ENCODE results near the gene CST11. TPM values are rescaled to one million over a fixed set of nuclear protein-coding genes. Genes with fewer than 3 reads are reported as not detected.

Gene CST11
- total and polyA plus RNA-seq, 2 donors (not counting 3 experiments of a cell fraction or from before 2014, with no cell fraction given) = not detected

DNA sequence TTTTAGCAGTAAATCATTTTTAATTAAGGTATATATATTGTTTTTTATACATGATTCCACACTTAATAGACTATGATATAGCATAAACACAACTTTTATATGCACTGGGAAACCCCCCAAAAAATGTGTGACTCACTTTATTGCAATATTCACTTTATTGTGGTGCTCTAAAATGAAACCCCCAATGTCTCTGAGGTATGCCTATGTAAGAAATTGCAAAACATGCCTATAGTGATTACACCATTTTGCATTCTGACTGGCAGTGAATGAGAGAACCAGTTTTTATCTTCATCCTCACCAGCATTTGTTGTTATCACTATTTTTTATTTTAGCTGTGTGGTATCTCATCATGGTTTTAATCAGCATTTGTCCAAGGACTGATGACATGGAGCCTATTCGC is 8.5 kb upstream of the CST11 start:
- DNase-seq (ENCODE audit: low read depth, low spot score) (no peak), FAIRE-seq (no peak)
- H3K9ac ChIP-seq (replicated peaks; ENCODE audit: extremely low read depth, insufficient read depth, low read length) = no peak overlapping the region
- no peaks in the 10 kb centered on the region for H4K20me1 ChIP-seq (replicated peaks; ENCODE audit: control insufficient read depth, extremely low read depth, insufficient read depth, low read length)
- H3K9me1 ChIP-seq (replicated peaks; ENCODE audit: control insufficient read depth, extremely low read depth, insufficient read depth, low read length) = no peaks in the 10 kb centered on the region
- no peak overlapping the region for H3K27ac ChIP-seq (ENCODE audit: insufficient read depth, low read depth, low read length)
- no peak overlapping the region for H3K4me3 ChIP-seq (replicated peaks in 1 of 3; ENCODE audit: insufficient read depth in 1 of 3, low read depth in 1 of 3, low read length in 3 of 3)
- H3K36me3 ChIP-seq (ENCODE audit: control insufficient read depth in 2 of 2, extremely low read depth in 1 of 2, insufficient read depth in 2 of 2, low read length in 2 of 2) = no peaks in the 10 kb centered on the region
- no peaks in the 10 kb centered on the region for H3K9me3 ChIP-seq (replicated peaks; ENCODE audit: control insufficient read depth, insufficient read depth, low read length)
- no peaks in the 10 kb centered on the region for H3K79me2 ChIP-seq (ENCODE audit: control insufficient read depth, insufficient read depth, low read length)
- H3K27me3 ChIP-seq (ENCODE audit: control insufficient read depth in 2 of 2, insufficient read depth in 2 of 2, low read length in 2 of 2) = no peaks in the 10 kb centered on the region
- H3K4me1 ChIP-seq (ENCODE audit: control insufficient read depth, extremely low read depth, insufficient read depth, low read length) = no peaks in the 10 kb centered on the region
- H3K4me2 ChIP-seq (ENCODE audit: insufficient read depth, low read length) = no peak overlapping the region
- BruUV-seq (replicated peaks) = no TSS peak
- intact Hi-C loops (cut with micrococcal nuclease) (no loop called here), dilution Hi-C loops (cut with MboI; ENCODE audit: extremely low pct_ligation_motif_present, low sequenced_read_pairs) (no loop called here)
- TF ChIP-seq, protein P1, sequence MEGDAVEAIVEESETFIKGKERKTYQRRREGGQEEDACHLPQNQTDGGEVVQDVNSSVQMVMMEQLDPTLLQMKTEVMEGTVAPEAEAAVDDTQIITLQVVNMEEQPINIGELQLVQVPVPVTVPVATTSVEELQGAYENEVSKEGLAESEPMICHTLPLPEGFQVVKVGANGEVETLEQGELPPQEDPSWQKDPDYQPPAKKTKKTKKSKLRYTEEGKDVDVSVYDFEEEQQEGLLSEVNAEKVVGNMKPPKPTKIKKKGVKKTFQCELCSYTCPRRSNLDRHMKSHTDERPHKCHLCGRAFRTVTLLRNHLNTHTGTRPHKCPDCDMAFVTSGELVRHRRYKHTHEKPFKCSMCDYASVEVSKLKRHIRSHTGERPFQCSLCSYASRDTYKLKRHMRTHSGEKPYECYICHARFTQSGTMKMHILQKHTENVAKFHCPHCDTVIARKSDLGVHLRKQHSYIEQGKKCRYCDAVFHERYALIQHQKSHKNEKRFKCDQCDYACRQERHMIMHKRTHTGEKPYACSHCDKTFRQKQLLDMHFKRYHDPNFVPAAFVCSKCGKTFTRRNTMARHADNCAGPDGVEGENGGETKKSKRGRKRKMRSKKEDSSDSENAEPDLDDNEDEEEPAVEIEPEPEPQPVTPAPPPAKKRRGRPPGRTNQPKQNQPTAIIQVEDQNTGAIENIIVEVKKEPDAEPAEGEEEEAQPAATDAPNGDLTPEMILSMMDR (IDR thresholded peaks at IDR 0.05; ENCODE audit: extremely low read depth in 1 of 2, insufficient read depth in 1 of 2, low read depth in 1 of 2, low read length in 2 of 2) = no peak
- TF ChIP-seq FOS (IDR thresholded peaks at IDR 0.05; ENCODE audit: borderline replicate concordance, insufficient read depth, low read length) = no peak
- TF ChIP-seq GATA2 (IDR thresholded peaks at IDR 0.05; ENCODE audit: insufficient read depth, insufficient read length, low read depth, low read length) = no peak
- TF ChIP-seq POLR2A (IDR thresholded peaks at IDR 0.05; ENCODE audit: low read depth, low read length) = no peak
- TF ChIP-seq JUN (IDR thresholded peaks at IDR 0.05; ENCODE audit: borderline replicate concordance, insufficient read depth, insufficient read length, low read depth) = no peak
- no peak for TF ChIP-seq MYC (IDR thresholded peaks at IDR 0.05; ENCODE audit: low read depth, low read length)
- TF ChIP-seq EZH2 (IDR thresholded peaks at IDR 0.05; ENCODE audit: borderline replicate concordance, low read depth, low read length, severe bottlenecking) = no peak
- no peak for TF ChIP-seq POLR2AphosphoS5 (IDR thresholded peaks at IDR 0.05; ENCODE audit: insufficient read depth, low read depth, low read length)
- TF ChIP-seq, protein P2, sequence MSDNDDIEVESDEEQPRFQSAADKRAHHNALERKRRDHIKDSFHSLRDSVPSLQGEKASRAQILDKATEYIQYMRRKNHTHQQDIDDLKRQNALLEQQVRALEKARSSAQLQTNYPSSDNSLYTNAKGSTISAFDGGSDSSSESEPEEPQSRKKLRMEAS (IDR thresholded peaks at IDR 0.05; ENCODE audit: insufficient read depth, insufficient read length) = no peak
- ChIA-PET CTCF (no interaction called here), POLR2A (no interaction called here)
- no peak overlapping the region for H2AFZ ChIP-seq (ENCODE audit: low read depth, low read length)
